Left ventricle myocardium inferior (tissue), 1 donor: ENCODE measurements around the gene FANCC. TPM values are rescaled to one million over a fixed set of nuclear protein-coding genes. Genes with fewer than 3 reads are reported as not detected.

Experiments used
- DNase-seq: peaks from one replicate; pipeline ENCODE4 v3.0.0-alpha.2; 2020
- H3K27ac ChIP-seq: fragments of 200-600 bp; replicated peaks from 2 replicates; pipeline ENCODE4 v1.8.0; 2021
- H3K27me3 ChIP-seq: fragments of 200-600 bp; 2 replicates; pipeline ENCODE4 v1.8.0; 2021; ENCODE audit warnings: low read depth
- H3K36me3 ChIP-seq: fragments of 200-600 bp; 2 replicates; pipeline ENCODE4 v1.8.0; 2021
- H3K4me1 ChIP-seq: fragments of 200-600 bp; 2 replicates; pipeline ENCODE4 v1.8.0; 2021
- H3K4me3 ChIP-seq: fragments of 200-600 bp; 2 replicates; pipeline ENCODE4 v1.8.0; 2021; ENCODE audit warnings: mild to moderate bottlenecking, moderate library complexity
- H3K9me3 ChIP-seq: fragments of 200-600 bp; replicated peaks from 2 replicates; pipeline ENCODE4 v1.8.0; 2021
- CTCF ChIP-seq: fragments of 200-600 bp; IDR thresholded peaks from 2 replicates; pipeline ENCODE4 v1.8.0; 2021; ENCODE audit warnings: antibody characterized with exemption, mild to moderate bottlenecking, borderline replicate concordance
- intact Hi-C: fragments of 100-400 bp; cut with micrococcal nuclease; formaldehyde crosslinking; loops from one replicate; pipeline ENCODE4 v1.11.0; 2022
- long read RNA-seq: library from polyadenylated mRNA; unstranded; transcript quantifications from one replicate; pipeline ENCODE4 v2.0.0, GENCODE V29; 2021
- total RNA-seq: library from RNA; stranded (reverse); fragmentation: NEBNext Ultra II Directional; extraction: Animal tissue kit (Norgen Biotek cat#: 25700); gene quantifications from one replicate; pipeline ENCODE4 v1.2.1, GENCODE V29; 2021
- donor health status: DM: no; HTN: yes; CAD: no; lungs with severe emphysema.

The FANCC gene
- total RNA-seq, result 4.1 TPM
- long read RNA-seq, full-length matches to known transcripts, result 2 of 7 reads
- long read RNA-seq, partial matches to known transcripts, result 2 of 7 reads
- long read RNA-seq, other reads (novel, unspliced or antisense), result 3 of 7 reads

- intact Hi-C loops, result no loop called here
- Histone ChIP-seq H3K27ac (peak within 1 kb of the TSS; percentile 99), H3K36me3 (no peaks in the 10 kb centered on the region), H3K27me3 (no peaks in the 10 kb centered on the region), H3K9me3 (no peaks in the 10 kb centered on the region), H3K4me1 (peaks cover 23% of the 10 kb centered on the region), H3K4me3 (peak within 1 kb of the TSS; percentile 99)
- TF ChIP-seq CTCF, result no peak
- DNase-seq, result peak; percentile 96
Observed at GRCh38 chr9:95317119-95317892, at the start of gene FANCC. FANCC (minus strand) TSS chr9:95317709; CDS start chr9:95249291, 68,418 bp downstream.

GRCh38 chr9:95366731-95367325 is 49.3 kb upstream of the FANCC start:
- no peaks in the 10 kb centered on the region for H3K9me3 ChIP-seq
- H3K4me3 ChIP-seq, result no peak overlapping the region
- no peaks in the 10 kb centered on the region for H3K36me3 ChIP-seq
- peaks cover 5% of the 10 kb centered on the region for H3K4me1 ChIP-seq
- peaks cover 64% of the 10 kb centered on the region for H3K27me3 ChIP-seq
- DNase-seq, result no peak
- intact Hi-C loops, result loop anchor here (10.0 kb wide), 1 partner anchor 188 kb away; no protein-coding TSS in a partner anchor
- H3K27ac ChIP-seq, result no peak overlapping the region
- no peak for TF ChIP-seq CTCF

- intact Hi-C loops, result loop anchor here (10.0 kb wide), 1 partner anchor 189 kb away; no protein-coding TSS in a partner anchor
- H3K27me3 ChIP-seq, result peaks cover 55% of the 10 kb centered on the region
- peaks cover 5% of the 10 kb centered on the region for H3K4me1 ChIP-seq
- no peak for TF ChIP-seq CTCF
- DNase-seq, result no peak
- no peak overlapping the region for H3K4me3 ChIP-seq
- H3K36me3 ChIP-seq, result no peaks in the 10 kb centered on the region
- no peaks in the 10 kb centered on the region for H3K9me3 ChIP-seq
- no peak overlapping the region for H3K27ac ChIP-seq
Observed at GRCh38 chr9:95365766-95366165, 48.3 kb upstream of the FANCC start.

- no peak for DNase-seq
- Histone ChIP-seq H3K36me3 (no peaks in the 10 kb centered on the region), H3K27me3 (peaks cover 37% of the 10 kb centered on the region), H3K4me3 (peak overlapping the region; percentile 42), H3K4me1 (peaks cover 5% of the 10 kb centered on the region), H3K9me3 (no peaks in the 10 kb centered on the region), H3K27ac (no peak overlapping the region)
- TF ChIP-seq CTCF, result no peak
- intact Hi-C loops, result loop anchor here (10.0 kb wide), 1 partner anchor 192 kb away; no protein-coding TSS in a partner anchor
Observed at GRCh38 chr9:95363051-95363841, 45.7 kb upstream of the FANCC start.

GRCh38 chr9:95360866-95361265 is 43.4 kb upstream of the FANCC start:
- Histone ChIP-seq H3K27me3 (peaks cover 38% of the 10 kb centered on the region), H3K9me3 (no peaks in the 10 kb centered on the region), H3K27ac (no peak overlapping the region), H3K36me3 (no peaks in the 10 kb centered on the region), H3K4me1 (peaks cover 5% of the 10 kb centered on the region), H3K4me3 (no peak overlapping the region)
- DNase-seq, result no peak
- intact Hi-C loops, result loop anchor here (10.0 kb wide), 1 partner anchor 194 kb away; no protein-coding TSS in a partner anchor
- no peak for TF ChIP-seq CTCF
